Loucy (cell line): Measurements from ENCODE around the gene ZNRF3.

Experiments used
- H2AFZ ChIP-seq: fragments of 200-600 bp; sonication (generic); 2 replicates; pipeline ENCODE4 v1.6.0; 2016; ENCODE audit warnings: antibody characterized with exemption, mild to moderate bottlenecking, low read length, moderate library complexity
- H3F3A ChIP-seq: fragments of 200-600 bp; 2 replicates; pipeline ENCODE4 v1.6.0; 2016; ENCODE audit warnings: antibody characterized with exemption, low read depth, mild to moderate bottlenecking
- H3K27me3 ChIP-seq: fragments of 200-600 bp; sonication (generic); 2 replicates; pipeline ENCODE4 v1.6.1; 2014; ENCODE audit warnings: low read length, mild to moderate bottlenecking; ENCODE audit not compliant: insufficient read depth, poor library complexity, severe bottlenecking
- H3K36me3 ChIP-seq: fragments of 200-600 bp; sonication (generic); 2 replicates; pipeline ENCODE4 v1.6.1; 2016; ENCODE audit warnings: low read length; ENCODE audit not compliant: insufficient read depth
- H3K4me1 ChIP-seq: fragments of 200-600 bp; sonication (generic); 2 replicates; pipeline ENCODE4 v1.5.1; 2014; ENCODE audit warnings: low read length, mild to moderate bottlenecking; ENCODE audit not compliant: insufficient read depth, poor library complexity, severe bottlenecking
- H3K4me2 ChIP-seq: fragments of 200-600 bp; sonication (generic); 2 replicates; pipeline ENCODE4 v1.6.0; 2014; ENCODE audit warnings: antibody characterized with exemption, low read length, low read depth, mild to moderate bottlenecking; ENCODE audit not compliant: poor library complexity, severe bottlenecking
- H3K4me3 ChIP-seq: fragments of 200-600 bp; sonication (generic); 2 replicates; pipeline ENCODE4 v1.5.1; 2014; ENCODE audit warnings: low read length, mild to moderate bottlenecking, mixed read lengths; ENCODE audit not compliant: poor library complexity, severe bottlenecking
- H3K79me2 ChIP-seq: fragments of 200-600 bp; sonication (generic); 2 replicates; pipeline ENCODE4 v1.6.1; 2014; ENCODE audit warnings: low read length; ENCODE audit not compliant: insufficient read depth
- H3K9ac ChIP-seq: fragments of 200-600 bp; sonication (generic); 2 replicates; pipeline ENCODE4 v1.6.0; 2014; ENCODE audit warnings: mild to moderate bottlenecking, low read depth, low read length, moderate library complexity; ENCODE audit not compliant: poor library complexity, severe bottlenecking
- H3K9me2 ChIP-seq: fragments of 200-600 bp; sonication (generic); replicated peaks from 2 replicates; pipeline ENCODE4 v1.6.1; 2016; ENCODE audit warnings: low read depth, low read length, mixed read lengths
- H3K9me3 ChIP-seq: fragments of 200-600 bp; sonication (generic); 2 replicates; pipeline ENCODE4 v1.6.1; 2014; ENCODE audit warnings: mild to moderate bottlenecking, antibody characterized with exemption, low read length, low read depth; ENCODE audit not compliant: insufficient read depth
- H4K20me1 ChIP-seq: fragments of 200-600 bp; sonication (generic); 2 replicates; pipeline ENCODE4 v1.6.0; 2014; ENCODE audit warnings: antibody characterized with exemption, low read length, mild to moderate bottlenecking; ENCODE audit not compliant: insufficient read depth, poor library complexity, severe bottlenecking
- EZH2phosphoT487 ChIP-seq: fragments of 200-600 bp; IDR thresholded peaks from 2 replicates; pipeline ENCODE4 v1.6.1; 2018; ENCODE audit warnings: antibody characterized with exemption, mild to moderate bottlenecking, moderate library complexity, borderline replicate concordance
- TF ChIP-seq, protein P1 (sequence below): fragments of 200-600 bp; sonication (generic); conservative IDR thresholded peaks from 2 replicates; pipeline ENCODE4 v1.5.1; 2014; ENCODE audit warnings: mild to moderate bottlenecking, antibody characterized with exemption, low read length

Gene ZNRF3

DNA sequence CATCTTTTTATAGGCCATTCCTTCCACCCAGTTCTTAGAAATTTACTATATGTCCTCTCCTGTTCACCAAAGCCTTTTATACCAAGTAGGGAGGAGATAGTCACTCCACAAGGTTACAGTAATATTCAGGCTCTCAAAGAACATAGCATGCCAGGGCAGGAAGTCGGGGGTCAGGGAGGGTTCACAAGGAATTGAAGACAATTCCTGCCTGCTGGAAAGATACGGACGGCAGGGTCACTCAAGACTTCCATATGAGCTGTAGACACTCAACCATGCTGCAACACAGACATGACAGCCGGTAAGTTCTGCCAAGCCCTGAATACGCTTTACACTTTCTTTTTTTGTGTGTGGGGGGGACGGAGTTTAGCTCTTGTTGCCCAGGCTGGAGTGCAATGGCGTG, 177.6 kb downstream of the ZNRF3 start:
- no peaks in the 10 kb centered on the region for H3K9me2 ChIP-seq
- H3K27me3 ChIP-seq: no peaks in the 10 kb centered on the region
- TF ChIP-seq, protein P1, sequence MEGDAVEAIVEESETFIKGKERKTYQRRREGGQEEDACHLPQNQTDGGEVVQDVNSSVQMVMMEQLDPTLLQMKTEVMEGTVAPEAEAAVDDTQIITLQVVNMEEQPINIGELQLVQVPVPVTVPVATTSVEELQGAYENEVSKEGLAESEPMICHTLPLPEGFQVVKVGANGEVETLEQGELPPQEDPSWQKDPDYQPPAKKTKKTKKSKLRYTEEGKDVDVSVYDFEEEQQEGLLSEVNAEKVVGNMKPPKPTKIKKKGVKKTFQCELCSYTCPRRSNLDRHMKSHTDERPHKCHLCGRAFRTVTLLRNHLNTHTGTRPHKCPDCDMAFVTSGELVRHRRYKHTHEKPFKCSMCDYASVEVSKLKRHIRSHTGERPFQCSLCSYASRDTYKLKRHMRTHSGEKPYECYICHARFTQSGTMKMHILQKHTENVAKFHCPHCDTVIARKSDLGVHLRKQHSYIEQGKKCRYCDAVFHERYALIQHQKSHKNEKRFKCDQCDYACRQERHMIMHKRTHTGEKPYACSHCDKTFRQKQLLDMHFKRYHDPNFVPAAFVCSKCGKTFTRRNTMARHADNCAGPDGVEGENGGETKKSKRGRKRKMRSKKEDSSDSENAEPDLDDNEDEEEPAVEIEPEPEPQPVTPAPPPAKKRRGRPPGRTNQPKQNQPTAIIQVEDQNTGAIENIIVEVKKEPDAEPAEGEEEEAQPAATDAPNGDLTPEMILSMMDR: no peak
- TF ChIP-seq EZH2phosphoT487: no peak
- H3K4me3 ChIP-seq: no peak overlapping the region
- H3K4me2 ChIP-seq: no peak overlapping the region
- no peak overlapping the region for H3K9ac ChIP-seq
- no peaks in the 10 kb centered on the region for H4K20me1 ChIP-seq
- no peaks in the 10 kb centered on the region for H3K36me3 ChIP-seq
- H2AFZ ChIP-seq: no peak overlapping the region
- no peaks in the 10 kb centered on the region for H3F3A ChIP-seq
- no peaks in the 10 kb centered on the region for H3K9me3 ChIP-seq
- H3K4me1 ChIP-seq: peaks cover 12% of the 10 kb centered on the region
- H3K79me2 ChIP-seq: no peaks in the 10 kb centered on the region

DNA sequence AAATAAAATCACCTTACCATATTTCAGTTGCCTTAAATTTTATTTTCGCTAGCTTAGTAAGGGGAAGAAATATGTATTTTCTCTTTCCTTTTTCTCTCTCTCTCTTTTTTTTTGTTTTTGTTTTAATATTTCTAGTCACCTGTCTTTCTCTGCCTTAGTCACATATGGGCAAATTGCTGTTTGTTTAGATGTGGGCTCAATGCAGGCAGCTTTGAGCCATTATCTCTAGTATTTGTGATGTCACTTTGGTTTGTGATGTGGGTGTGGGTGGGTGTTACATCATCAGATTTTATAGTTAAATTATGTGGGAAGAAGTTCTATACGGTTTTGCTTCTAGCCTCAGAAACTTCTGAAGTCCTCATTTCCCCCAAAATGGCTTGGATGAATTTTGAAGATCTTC, 178.4 kb downstream of the ZNRF3 start, which contains the start of gene C22orf31:
Gene C22orf31 (minus strand): TSS at position 59 of the 400 bp plus-strand sequence. CDS start 39 bp downstream, at position 20.
- Histone ChIP-seq H3K27me3 (no peaks in the 10 kb centered on the region), H3K9me2 (no peaks in the 10 kb centered on the region), H3F3A (no peaks in the 10 kb centered on the region), H3K4me2 (no peak within 1 kb of the TSS), H4K20me1 (no peaks in the 10 kb centered on the region), H3K9me3 (no peaks in the 10 kb centered on the region), H3K79me2 (no peaks in the 10 kb centered on the region), H2AFZ (no peak within 1 kb of the TSS), H3K9ac (no peak within 1 kb of the TSS), H3K36me3 (no peaks in the 10 kb centered on the region), H3K4me3 (no peak within 1 kb of the TSS), H3K4me1 (peaks cover 15% of the 10 kb centered on the region)
- TF ChIP-seq EZH2phosphoT487: no peak
- TF ChIP-seq, protein P1: no peak

DNA sequence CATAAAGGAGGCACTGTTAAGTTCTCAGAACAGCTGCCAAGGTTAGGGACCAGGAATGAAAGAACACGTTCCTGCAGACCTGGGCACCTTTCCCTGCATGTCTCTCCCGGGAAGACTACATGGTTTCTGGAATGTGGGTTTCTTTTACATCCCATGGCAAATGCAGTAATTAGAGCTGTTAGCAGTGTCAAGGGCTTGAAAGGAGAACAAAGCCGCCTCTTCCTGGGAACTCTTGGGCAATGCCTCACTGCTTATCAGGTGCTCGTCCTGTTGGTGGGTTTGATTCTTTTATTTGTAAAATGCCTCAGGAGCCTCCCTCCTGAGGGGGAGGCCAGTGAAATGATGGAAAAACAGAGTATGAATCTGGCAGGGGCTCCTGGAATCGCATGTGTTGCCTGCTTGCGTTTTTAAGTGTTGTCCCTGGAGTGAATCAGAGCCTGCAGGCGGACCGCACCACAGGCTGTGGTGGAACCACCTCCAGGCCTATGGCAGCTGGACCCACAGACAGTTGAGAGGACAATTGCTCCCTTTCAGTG, 179.0 kb downstream of the ZNRF3 start:
- Histone ChIP-seq H3K9me3 (no peaks in the 10 kb centered on the region), H3F3A (no peaks in the 10 kb centered on the region), H4K20me1 (no peaks in the 10 kb centered on the region), H3K9me2 (no peaks in the 10 kb centered on the region), H3K9ac (no peak overlapping the region), H3K4me3 (no peak overlapping the region), H3K79me2 (no peaks in the 10 kb centered on the region), H3K4me1 (peaks cover 15% of the 10 kb centered on the region), H2AFZ (no peak overlapping the region), H3K4me2 (no peak overlapping the region), H3K36me3 (no peaks in the 10 kb centered on the region), H3K27me3 (no peaks in the 10 kb centered on the region)
- TF ChIP-seq, protein P1: no peak
- TF ChIP-seq EZH2phosphoT487: no peak
